Colonic mucosa (tissue), 4 donors: ENCODE data around the gene NFKBIE. TPM values are rescaled to one million over a fixed set of nuclear protein-coding genes. Genes with fewer than 3 reads are reported as not detected.

Source experiments
- DNase-seq: peaks from one replicate; pipeline ENCODE4 v3.0.0-alpha.2; 2020
- H3K27ac ChIP-seq: fragments of 200-600 bp; one replicate; pipeline ENCODE4 v1.8.0; 2021
- H3K27me3 ChIP-seq: fragments of 200-600 bp; one replicate; pipeline ENCODE4 v1.8.0; 2021
- H3K36me3 ChIP-seq: fragments of 200-600 bp; one replicate; pipeline ENCODE4 v1.8.0; 2021
- H3K4me1 ChIP-seq: fragments of 200-600 bp; one replicate; pipeline ENCODE4 v1.8.0; 2021; ENCODE audit warnings: mild to moderate bottlenecking
- H3K4me3 ChIP-seq: fragments of 200-600 bp; one replicate; pipeline ENCODE4 v1.8.0; 2021
- H3K9ac ChIP-seq, 2 donors: one replicate each; pipeline ENCODE4 v1.7.0; 2013; ENCODE audit warnings: control low read depth in 2 of 2, low read depth in 2 of 2, low read length in 2 of 2
- H3K9me3 ChIP-seq: fragments of 200-600 bp; one replicate; pipeline ENCODE4 v1.8.0; 2021
- CTCF ChIP-seq: fragments of 200-600 bp; IDR thresholded peaks from one replicate; pipeline ENCODE4 v1.8.0; 2022; ENCODE audit warnings: antibody characterized with exemption, mild to moderate bottlenecking
- intact Hi-C: fragments of 100-400 bp; cut with DNase I; formaldehyde crosslinking; loops from one replicate; pipeline ENCODE4 v1.14.1; 2022
- total RNA-seq, 2 donors: library from RNA; stranded (reverse); fragmentation: NEBNext Ultra II Directional in 1 of 2; extraction: Animal tissue kit (Norgen Biotek cat#: 25700) in 1 of 2; gene quantifications; one replicate each; pipeline ENCODE4 v1.2.1, GENCODE V29; 2021
- donor health status: healthy.
- donor health status: DM: no; HTN: no; CAD: no.
- donor health status: DM: no; HTN: no; CAD: no.

Gene NFKBIE
- total RNA-seq, 2 donors from 2014 or later = 11.9 to 18.8 TPM

- Histone ChIP-seq H3K4me3 (no peak overlapping the region), H3K27ac (no peak overlapping the region), H3K36me3 (no peaks in the 10 kb centered on the region), H3K4me1 (peaks cover 11% of the 10 kb centered on the region), H3K9ac (no peak overlapping the region), H3K27me3 (peaks cover 30% of the 10 kb centered on the region), H3K9me3 (no peaks in the 10 kb centered on the region)
- TF ChIP-seq CTCF = no peak
- intact Hi-C loops = no loop called here
- DNase-seq = no peak
Measured at GRCh38 chr6:44300292-44300823, 35.0 kb upstream of the NFKBIE start.

DNA sequence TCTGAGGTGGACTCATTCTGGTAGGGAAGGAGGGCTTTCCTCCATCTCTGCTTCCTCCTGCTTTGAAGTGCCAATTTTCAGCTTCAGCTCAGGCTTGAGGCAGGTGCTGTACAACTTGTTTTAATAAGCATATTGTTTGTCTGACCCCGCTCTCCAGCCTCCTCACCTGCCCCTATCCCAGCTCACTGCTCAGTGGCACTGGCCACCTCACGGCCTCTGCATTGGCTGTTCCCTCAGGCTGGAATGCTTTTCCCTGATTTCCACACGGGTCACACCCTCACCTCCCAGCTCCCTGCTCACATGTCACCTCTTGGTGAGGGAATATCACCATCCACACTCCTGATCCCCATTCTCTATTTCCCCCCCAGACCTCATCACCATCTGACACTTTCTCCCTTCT, 33.5 kb upstream of the NFKBIE start:
- Histone ChIP-seq H3K36me3 (no peaks in the 10 kb centered on the region), H3K4me3 (no peak overlapping the region), H3K9ac (no peak overlapping the region), H3K27me3 (peaks cover 32% of the 10 kb centered on the region), H3K9me3 (no peaks in the 10 kb centered on the region), H3K27ac (no peak overlapping the region), H3K4me1 (peaks cover 11% of the 10 kb centered on the region)
- no peak for DNase-seq
- intact Hi-C loops = no loop called here
- no peak for TF ChIP-seq CTCF

DNA sequence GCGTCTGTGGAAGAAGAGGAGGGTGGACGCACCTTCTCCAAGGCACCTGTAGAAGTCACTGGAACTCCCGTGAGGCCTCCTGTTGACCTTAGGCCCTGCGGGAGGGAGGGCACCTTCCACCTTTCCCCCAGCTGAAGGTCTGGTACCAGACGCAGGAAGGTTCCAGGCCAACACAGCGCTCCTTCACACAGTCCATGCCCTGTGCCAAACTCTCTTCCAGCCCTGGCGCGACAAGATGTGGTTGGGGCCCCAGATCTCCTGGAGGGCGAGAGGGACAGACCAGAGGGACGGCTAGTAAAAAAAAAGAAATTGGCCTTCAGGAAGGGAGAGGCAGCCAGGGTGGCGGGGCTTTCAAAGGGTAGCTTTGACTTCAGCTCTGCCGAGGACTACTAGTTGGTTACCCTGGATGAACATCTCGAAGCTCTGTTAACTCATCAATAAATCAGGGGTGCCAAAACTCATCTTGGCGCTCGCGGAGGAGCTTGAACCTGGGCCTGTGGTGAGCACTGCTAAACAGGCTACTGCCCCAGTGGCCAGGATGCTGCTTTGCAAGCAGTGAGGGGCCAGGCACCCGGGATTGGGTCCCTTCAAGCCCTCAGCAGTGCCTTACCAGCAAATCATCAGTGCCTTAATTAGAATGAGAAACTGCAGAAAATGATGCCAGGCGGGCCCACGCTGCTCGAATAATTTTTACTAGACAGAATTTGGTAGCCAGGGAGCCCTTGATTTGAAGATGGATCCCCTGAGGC, 32.9 kb upstream of the NFKBIE start:
- H3K27me3 ChIP-seq = peaks cover 32% of the 10 kb centered on the region
- H3K36me3 ChIP-seq = no peaks in the 10 kb centered on the region
- H3K9ac ChIP-seq = no peak overlapping the region
- H3K4me1 ChIP-seq = peaks cover 11% of the 10 kb centered on the region
- no peak for DNase-seq
- H3K4me3 ChIP-seq = no peak overlapping the region
- no peak overlapping the region for H3K27ac ChIP-seq
- intact Hi-C loops = no loop called here
- no peaks in the 10 kb centered on the region for H3K9me3 ChIP-seq
- TF ChIP-seq CTCF = no peak

DNA sequence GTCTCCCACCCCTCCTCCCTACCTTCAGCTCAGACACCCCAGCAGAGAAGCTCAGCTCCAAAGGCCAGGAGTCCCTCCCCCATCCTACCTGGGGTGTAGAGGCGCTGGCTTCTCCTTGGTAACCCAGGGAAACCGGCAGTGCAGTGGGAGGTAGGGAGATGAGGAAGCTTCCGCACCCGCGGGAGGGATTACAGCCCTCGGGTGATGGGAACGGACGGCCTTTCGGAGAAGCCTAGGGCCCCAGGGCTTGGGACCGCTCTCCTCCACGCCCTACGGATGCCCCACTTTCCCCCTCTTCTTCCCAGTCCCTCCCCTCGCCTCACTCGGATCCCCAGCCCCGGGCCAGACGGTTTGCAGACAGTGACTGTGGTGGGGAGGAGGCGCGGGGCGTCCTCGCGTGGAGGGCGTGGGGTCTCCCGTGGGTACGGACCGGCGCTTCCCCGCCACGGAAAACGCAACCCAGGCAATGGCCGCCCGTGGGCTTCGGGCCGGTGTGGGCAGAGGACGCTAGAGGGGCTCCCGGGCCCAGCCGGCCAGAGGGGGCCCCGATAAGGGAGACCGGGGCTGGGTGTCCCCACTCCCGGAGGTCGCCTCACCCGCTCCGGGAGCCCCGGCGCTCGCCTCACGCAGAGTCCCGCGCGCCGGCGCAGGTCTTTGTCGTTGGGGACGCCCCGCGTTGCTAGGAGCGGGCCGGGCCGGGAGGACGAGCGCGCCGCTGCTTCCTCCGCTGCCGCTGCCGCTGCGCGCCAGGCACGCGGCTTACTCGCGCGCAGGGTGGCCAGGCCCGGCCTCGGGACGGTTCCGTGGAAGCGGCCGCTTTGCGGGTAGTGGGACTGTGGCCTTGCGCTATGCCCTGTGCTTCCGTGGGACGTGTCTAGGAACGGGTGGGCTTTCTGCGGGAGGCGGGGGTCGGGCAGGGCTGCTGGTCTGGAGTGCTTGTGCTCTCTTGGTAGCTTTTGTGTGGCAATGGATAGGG, 32.0 kb upstream of the NFKBIE start:
- Histone ChIP-seq H3K4me3 (peak overlapping the region; percentile 40), H3K9ac (peak overlapping the region in 1 of 2 donors; percentile 24), H3K36me3 (no peaks in the 10 kb centered on the region), H3K27ac (no peak overlapping the region), H3K27me3 (peaks cover 32% of the 10 kb centered on the region), H3K4me1 (peaks cover 11% of the 10 kb centered on the region), H3K9me3 (no peaks in the 10 kb centered on the region)
- intact Hi-C loops = no loop called here
- peak; percentile 32 for DNase-seq
- no peak for TF ChIP-seq CTCF
